Activated CD4-positive, alpha-beta T cell treated with anti-CD3 and anti-CD28 coated beads, Interleukin-2, amount 10 ng/mL, durations not matched to agents 24 days and 14 days (primary cell): Measurements from ENCODE around the gene SYNJ2BP. TPM values are rescaled to one million over a fixed set of nuclear protein-coding genes. Genes with fewer than 3 reads are reported as not detected.
"Not testable (repeated sequence)": the region's sequence is repeated elsewhere in the genome, so short reads cannot be mapped to it uniquely, and the experiment has no call there.

Experiments
- DNase-seq: peaks from one replicate; pipeline ENCODE4 v3.0.0; 2022
- H3K27ac Mint-ChIP-seq: one replicate; pipeline ENCODE4 v1.8.0; 2022; ENCODE audit warnings: mild to moderate bottlenecking, mixed read lengths
- H3K27me3 Mint-ChIP-seq: one replicate; pipeline ENCODE4 v1.8.0; 2022; ENCODE audit warnings: mixed read lengths
- H3K36me3 Mint-ChIP-seq: one replicate; pipeline ENCODE4 v1.8.0; 2022; ENCODE audit warnings: low read depth, mild to moderate bottlenecking, mixed read lengths
- H3K4me1 Mint-ChIP-seq: one replicate; pipeline ENCODE4 v1.8.0; 2021; ENCODE audit warnings: mixed read lengths
- H3K4me3 Mint-ChIP-seq: one replicate; pipeline ENCODE4 v1.8.0; 2022; ENCODE audit warnings: mild to moderate bottlenecking, moderate library complexity, mixed read lengths
- H3K9me3 Mint-ChIP-seq: one replicate; pipeline ENCODE4 v1.8.0; 2021; ENCODE audit warnings: mixed read lengths
- intact Hi-C: fragments of 100-400 bp; cut with micrococcal nuclease; formaldehyde crosslinking; loops from one replicate; pipeline ENCODE4 v1.15.1; 2023
- total RNA-seq: library from RNA; stranded (reverse); gene quantifications from 2 replicates; pipeline ENCODE4 v1.2.3, GENCODE V29; 2022

Gene SYNJ2BP, protein sequence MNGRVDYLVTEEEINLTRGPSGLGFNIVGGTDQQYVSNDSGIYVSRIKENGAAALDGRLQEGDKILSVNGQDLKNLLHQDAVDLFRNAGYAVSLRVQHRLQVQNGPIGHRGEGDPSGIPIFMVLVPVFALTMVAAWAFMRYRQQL
- 2.2 and 2.5 TPM in 2 replicates for total RNA-seq

DNA sequence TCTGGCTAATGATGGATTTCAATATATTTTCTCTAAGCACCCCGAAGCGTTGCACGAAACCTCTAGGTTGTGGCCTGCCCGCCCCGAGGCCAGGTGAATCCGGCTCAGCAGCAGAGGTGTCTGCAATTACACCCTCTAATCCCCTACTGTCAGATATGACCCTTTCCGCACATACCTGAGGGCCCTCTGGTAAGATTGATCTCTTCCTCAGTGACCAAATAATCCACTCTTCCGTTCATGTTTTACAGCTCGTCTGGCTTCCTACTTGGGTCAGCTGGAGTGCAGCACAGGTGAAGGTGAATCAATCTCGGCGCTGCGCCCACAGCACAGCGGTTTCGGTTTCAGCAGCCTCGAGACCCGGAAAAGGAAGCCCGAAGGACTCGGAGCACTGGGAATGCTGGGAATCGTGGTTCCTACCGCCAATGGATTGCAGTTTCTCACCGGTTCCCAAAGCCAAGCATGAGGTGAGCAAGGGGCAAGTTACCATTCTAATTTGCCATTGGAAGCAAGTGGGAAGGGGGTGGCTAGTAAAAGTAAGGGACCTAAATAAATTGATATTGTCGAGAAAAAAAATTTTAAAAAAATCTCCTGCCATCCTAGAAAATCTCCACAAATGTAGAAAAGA, at the start of gene SYNJ2BP:
TSS of gene SYNJ2BP (minus strand) at position 366 of the 625 bp plus-strand sequence. CDS start at position 239, 127 bp downstream.
- H3K4me1 Mint-ChIP-seq = peaks cover 15% of the 10 kb centered on the region
- DNase-seq = peak; percentile 83
- H3K27me3 Mint-ChIP-seq = peaks cover under 1% of the 10 kb centered on the region
- H3K27ac Mint-ChIP-seq = peak within 1 kb of the TSS; percentile 23
- intact Hi-C loops = no loop called here
- peak within 1 kb of the TSS; percentile 89 for H3K4me3 Mint-ChIP-seq
- H3K9me3 Mint-ChIP-seq = no peaks in the 10 kb centered on the region
- H3K36me3 Mint-ChIP-seq = no peaks in the 10 kb centered on the region

DNA sequence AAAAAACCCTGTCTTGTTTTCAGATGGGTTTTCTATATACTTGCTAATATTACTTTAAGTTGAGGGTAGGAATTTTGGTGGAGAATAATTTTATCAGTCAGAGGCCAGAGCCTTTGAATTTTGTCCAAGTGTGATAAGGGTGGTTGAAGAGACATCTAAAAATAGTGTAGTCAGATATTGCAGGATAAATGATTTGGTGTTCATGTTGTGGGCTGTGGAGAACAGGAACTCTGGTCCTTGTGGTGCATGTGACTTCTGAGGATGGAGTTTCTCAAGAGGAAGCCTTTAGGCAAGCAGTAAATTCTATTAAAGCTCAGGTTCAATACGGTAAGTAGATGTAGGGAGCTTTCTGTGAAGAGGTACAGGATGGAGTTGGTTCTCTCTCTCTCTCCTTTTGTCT, 37.8 kb upstream of the SYNJ2BP start:
- Mint-ChIP-seq H3K27ac (no peak overlapping the region), H3K27me3 (peaks cover 10% of the 10 kb centered on the region), H3K4me3 (no peak overlapping the region), H3K9me3 (peaks cover 3% of the 10 kb centered on the region), H3K4me1 (no peaks in the 10 kb centered on the region), H3K36me3 (no peaks in the 10 kb centered on the region)
- DNase-seq = no peak
- intact Hi-C loops = no loop called here

DNA sequence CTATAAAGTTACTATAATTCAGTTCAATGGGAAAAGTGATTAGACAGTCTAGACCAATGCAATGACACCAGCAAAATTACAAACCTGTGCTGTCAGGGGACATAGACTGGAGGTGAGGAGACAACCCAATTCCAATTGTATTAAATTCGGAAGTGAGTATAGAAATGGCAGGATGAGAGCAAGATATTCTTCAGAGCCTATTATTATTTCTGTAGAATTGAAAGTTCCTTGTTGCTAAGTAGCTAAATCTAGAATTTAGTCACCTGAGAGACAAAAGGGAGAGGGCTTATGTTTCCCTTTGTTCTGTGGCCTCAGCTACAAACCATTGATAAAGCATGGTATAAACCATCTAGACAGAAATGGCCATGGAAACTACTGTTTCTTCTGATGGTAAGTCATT, 35.0 kb upstream of the SYNJ2BP start, which contains the start of gene ADAM21:
TSS of gene ADAM21 (plus strand) at position 301 of the 400 bp plus-strand sequence. CDS start 5,326 bp downstream, outside the sequence.
- Mint-ChIP-seq H3K4me1 (no peaks in the 10 kb centered on the region), H3K27ac (no peak within 1 kb of the TSS), H3K4me3 (no peak within 1 kb of the TSS), H3K27me3 (peaks cover 6% of the 10 kb centered on the region), H3K36me3 (no peaks in the 10 kb centered on the region), H3K9me3 (peaks cover 3% of the 10 kb centered on the region)
- DNase-seq = no peak
- intact Hi-C loops = no loop called here

DNA sequence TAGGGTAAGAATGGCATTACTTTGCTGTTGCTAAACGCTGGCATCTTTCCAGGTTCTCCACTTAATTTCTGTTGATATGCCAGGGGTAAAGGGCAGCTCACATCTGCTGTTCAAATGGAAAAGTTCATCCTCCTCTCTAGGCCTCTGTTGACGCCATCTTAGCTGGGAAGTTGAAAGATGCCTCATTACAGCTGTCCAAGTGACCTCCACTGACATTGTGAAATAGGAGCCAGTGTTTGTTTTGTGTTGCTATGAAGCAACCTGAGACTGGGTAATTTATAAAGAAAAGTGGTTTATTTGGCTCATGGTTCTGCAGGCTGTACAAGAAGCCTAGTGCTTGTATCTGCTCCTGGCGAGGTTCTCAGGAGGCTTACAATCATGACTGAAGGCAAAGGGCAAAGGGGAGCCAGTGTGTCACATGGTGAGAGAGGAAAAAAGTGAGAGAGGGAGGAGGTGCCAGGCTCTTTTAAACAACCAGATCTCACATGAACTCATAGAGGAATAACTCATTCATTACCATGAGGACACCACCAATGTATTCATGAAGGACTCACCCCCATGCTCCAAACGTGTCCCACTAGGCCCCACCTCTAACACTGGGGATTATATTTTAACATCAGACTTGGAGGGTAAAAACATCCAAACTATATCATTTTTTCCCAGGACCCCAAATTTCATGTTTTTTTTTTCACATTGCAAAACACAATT, 31.9 kb upstream of the SYNJ2BP start:
- Mint-ChIP-seq H3K36me3 (no peaks in the 10 kb centered on the region), H3K4me1 (no peaks in the 10 kb centered on the region), H3K27ac (no peak overlapping the region), H3K27me3 (peaks cover 3% of the 10 kb centered on the region), H3K4me3 (no peak overlapping the region), H3K9me3 (peaks cover 3% of the 10 kb centered on the region)
- intact Hi-C loops = no loop called here
- no peak for DNase-seq

DNA sequence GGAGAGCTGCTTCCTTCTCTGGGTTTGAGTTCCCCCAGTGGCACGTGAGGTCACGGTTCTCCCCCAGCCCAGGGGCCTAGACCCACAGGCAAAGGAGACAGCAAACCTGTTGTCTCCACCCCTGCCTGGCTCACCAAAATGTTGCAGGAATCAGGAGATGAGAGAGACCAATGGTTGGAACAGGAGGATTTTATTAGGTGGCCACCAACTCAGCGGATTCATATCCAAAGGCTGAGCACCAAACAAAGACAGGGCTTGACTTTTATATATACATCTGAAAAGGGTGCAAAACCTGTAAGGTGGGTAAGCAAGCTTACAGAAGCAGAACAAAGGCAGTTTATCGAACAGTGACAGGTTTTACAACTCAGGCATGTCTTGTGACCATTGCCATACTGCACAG, 25.9 kb upstream of the SYNJ2BP start:
- Mint-ChIP-seq H3K4me3 (no peak overlapping the region), H3K27me3 (no peaks in the 10 kb centered on the region), H3K4me1 (no peaks in the 10 kb centered on the region), H3K27ac (no peak overlapping the region), H3K9me3 (peaks cover 12% of the 10 kb centered on the region), H3K36me3 (no peaks in the 10 kb centered on the region)
- DNase-seq = no peak
- intact Hi-C loops = no loop called here

DNA sequence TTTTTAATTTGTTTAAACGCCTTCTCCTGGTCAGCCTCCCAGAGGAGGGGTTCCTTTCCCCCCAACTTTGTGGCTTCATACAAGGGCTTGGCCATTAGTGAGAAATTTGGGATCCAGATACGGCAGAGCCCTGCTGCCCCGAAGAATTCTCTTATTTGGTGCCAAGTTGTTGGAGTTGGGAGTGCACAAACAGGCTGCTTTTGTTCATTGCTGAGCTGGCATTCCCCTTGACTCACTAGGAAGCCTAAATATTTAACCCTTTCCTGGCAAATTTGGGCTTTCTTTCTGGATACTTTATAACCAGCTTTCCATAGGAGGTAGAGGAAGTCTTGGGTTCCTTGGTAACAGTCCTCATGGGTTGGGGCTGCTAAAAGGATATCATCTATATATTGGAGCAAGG, 24.8 kb upstream of the SYNJ2BP start:
- Mint-ChIP-seq H3K27ac (no peak overlapping the region), H3K4me3 (no peak overlapping the region), H3K36me3 (no peaks in the 10 kb centered on the region), H3K27me3 (no peaks in the 10 kb centered on the region), H3K9me3 (peaks cover 12% of the 10 kb centered on the region), H3K4me1 (no peaks in the 10 kb centered on the region)
- no peak for DNase-seq
- intact Hi-C loops = no loop called here

DNA sequence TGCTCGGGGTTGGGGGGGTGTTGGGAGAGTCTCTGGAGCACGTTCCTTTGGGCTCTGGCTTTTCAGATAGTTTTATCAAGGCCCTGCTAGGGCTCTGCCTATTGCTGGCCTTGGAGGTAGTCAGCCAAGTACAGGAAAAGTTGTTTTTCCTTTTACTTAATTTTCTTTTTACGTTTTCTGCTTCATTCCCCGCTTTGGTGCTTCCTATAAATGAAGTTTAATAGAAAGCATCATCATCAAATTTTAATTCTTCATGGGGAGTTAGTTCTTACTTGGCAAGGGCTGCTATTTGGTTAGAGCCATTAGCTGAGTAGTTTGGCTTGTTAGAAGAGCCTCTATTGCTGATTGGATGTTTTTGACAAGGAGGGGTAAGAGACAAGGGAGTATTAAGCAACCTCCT, 20.0 kb upstream of the SYNJ2BP start:
- H3K4me1 Mint-ChIP-seq = no peaks in the 10 kb centered on the region
- H3K36me3 Mint-ChIP-seq = no peaks in the 10 kb centered on the region
- no peak overlapping the region for H3K27ac Mint-ChIP-seq
- intact Hi-C loops = no loop called here
- H3K9me3 Mint-ChIP-seq = peaks cover 31% of the 10 kb centered on the region
- no peak overlapping the region for H3K4me3 Mint-ChIP-seq
- no peaks in the 10 kb centered on the region for H3K27me3 Mint-ChIP-seq
- DNase-seq = no peak

DNA sequence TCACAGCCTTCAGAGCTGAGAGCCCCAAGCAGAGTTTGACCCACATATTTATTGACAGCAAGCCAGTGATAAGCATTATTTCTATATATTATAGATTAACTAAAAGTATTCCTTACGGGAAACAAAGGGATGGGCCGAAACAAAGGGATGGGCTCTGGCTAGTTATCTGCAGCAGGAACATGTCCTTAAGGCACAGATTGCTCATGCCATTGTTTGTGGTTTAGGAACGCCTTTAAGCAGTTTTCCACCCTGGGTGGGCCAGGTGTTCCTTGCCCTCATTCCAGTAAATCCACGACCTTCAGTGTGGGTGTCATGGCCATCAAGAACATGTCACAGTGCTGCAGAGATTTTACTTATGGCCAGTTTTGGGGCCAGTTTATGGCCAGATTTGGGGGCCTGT, 9.7 kb upstream of the SYNJ2BP start:
- H3K27me3 Mint-ChIP-seq, H3K4me3 Mint-ChIP-seq, intact Hi-C loops: not testable (repeated sequence)

DNA sequence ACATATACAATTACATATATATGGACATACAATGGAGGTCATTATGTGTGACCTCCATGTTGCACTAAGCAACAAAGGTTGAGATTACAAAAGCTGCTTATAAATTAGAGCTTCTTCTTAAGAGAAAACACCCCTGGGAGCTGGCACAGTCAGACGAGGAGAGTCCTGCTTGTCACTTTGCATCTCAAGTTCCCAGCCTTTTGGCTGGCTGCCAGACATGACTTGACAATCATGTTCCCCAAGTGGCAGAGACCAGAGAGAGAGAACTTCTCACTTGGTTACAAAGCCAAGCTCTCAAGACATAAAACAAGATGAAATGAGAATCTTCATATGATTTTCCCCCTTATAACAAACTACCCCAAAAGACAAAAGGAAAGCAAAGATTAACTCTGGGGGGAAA, 8.5 kb upstream of the SYNJ2BP start:
- Mint-ChIP-seq H3K27ac (no peak overlapping the region), H3K4me1 (no peaks in the 10 kb centered on the region), H3K27me3 (peaks cover 6% of the 10 kb centered on the region), H3K4me3 (no peak overlapping the region), H3K9me3 (peaks cover 7% of the 10 kb centered on the region), H3K36me3 (no peaks in the 10 kb centered on the region)
- DNase-seq = no peak
- intact Hi-C loops = no loop called here

More for the DNA sequence above, 9.7 kb upstream of the SYNJ2BP start:
- H3K9me3 Mint-ChIP-seq = peaks cover 11% of the 10 kb centered on the region
- H3K27ac Mint-ChIP-seq, H3K4me1 Mint-ChIP-seq, H3K36me3 Mint-ChIP-seq, DNase-seq: not testable (repeated sequence)

DNA sequence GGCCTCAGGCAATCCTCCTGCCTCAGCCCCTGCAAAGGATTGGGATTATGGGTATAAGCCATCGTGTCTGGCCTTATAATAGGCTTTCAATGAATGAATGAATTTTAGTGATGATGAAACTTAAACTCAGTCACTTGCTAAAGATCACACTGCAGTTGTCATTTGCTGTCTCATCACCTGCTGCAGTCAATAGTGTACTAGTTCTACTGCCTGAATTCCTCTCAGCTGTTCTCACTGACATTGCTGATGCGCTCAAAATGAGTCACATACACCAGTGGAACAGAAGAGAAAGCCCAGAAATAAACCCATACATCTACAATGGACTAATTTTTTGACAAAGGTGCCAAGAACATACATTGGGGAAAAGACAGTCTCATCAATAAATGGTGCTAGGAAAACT, 5.6 kb upstream of the SYNJ2BP start:
- H3K4me1 Mint-ChIP-seq = no peaks in the 10 kb centered on the region
- H3K27me3 Mint-ChIP-seq = peaks cover 5% of the 10 kb centered on the region
- no peaks in the 10 kb centered on the region for H3K36me3 Mint-ChIP-seq
- intact Hi-C loops = no loop called here
- no peak overlapping the region for H3K4me3 Mint-ChIP-seq
- DNase-seq = no peak
- no peaks in the 10 kb centered on the region for H3K9me3 Mint-ChIP-seq
- H3K27ac Mint-ChIP-seq = no peak overlapping the region

DNA sequence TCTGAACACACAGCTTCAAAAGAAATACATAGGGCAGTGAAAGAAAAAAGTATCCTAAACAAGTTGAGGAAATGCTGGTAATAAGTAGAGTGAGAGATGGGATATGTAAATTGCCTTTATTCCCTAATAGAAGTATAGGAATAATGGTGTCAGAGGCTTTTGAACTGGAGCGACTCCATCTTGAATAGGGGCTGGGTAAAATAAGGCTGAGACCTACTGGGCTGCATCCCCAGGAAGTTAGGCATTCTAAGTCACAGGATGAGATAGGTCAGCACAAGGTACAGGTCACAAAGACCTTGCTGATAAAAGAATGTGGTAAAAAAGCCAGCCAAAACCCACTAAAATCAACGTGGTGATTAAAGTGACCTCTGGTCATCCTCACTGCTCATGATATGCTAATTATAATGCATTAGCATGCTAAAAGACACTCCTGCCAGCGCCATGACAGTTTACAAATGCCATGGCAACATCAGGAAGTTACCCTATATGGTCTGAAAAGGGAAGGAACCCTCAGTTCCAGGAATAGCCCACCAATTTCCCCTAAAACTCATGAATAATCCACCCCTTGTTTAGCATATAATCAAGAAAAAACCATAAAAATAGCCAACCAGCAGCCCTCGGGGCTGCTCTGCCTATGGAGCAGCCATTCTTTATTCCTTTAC, 2.5 kb upstream of the SYNJ2BP start:
- H3K27ac Mint-ChIP-seq, H3K9me3 Mint-ChIP-seq, DNase-seq, H3K36me3 Mint-ChIP-seq, intact Hi-C loops, H3K27me3 Mint-ChIP-seq, H3K4me3 Mint-ChIP-seq: not testable (repeated sequence)
- peaks cover 15% of the 10 kb centered on the region for H3K4me1 Mint-ChIP-seq

DNA sequence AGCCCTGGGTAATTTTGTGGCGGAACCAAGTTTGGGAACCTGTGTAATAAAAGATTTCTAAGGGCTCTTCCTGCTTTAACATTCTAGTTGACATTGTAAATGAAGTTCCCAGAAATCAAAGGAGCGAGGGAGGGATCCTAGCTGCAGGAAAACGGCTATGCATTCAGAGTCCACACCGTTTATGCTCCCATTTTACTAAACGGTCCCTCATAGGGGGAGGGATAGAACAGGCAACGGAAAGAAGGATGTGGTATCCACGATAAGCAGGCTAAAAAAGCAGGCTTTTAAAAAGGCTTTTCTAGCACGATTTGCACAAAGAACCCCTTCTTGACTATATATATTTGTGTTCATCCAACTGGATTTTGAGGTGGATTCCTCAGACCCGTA, 559 bp downstream of the SYNJ2BP start:
- Mint-ChIP-seq H3K4me3 (peak overlapping the region; percentile 89), H3K27me3 (no peaks in the 10 kb centered on the region), H3K4me1 (peaks cover 15% of the 10 kb centered on the region), H3K36me3 (no peaks in the 10 kb centered on the region), H3K9me3 (no peaks in the 10 kb centered on the region), H3K27ac (no peak overlapping the region)
- no peak for DNase-seq
- intact Hi-C loops = no loop called here

DNA sequence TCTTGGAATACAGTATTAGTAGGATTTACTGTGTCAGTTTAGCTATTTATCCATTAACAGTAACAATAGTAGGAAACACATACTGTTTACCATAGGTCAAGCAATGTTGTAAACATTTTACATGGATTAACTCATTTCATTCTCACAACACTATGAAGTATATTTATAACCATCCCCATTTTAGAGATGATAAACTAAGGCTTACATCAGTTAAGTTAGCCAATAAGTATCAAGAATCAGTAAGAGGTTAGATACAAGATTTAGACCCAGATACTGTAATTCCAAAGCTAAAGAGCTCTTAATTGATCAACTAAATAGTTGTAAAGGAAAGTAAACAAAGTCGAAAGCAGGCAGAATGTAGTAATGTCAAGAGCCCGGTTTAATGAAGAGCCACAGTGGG, 1.1 kb downstream of the SYNJ2BP start:
- Mint-ChIP-seq H3K27me3 (no peaks in the 10 kb centered on the region), H3K4me3 (peak overlapping the region; percentile 79), H3K36me3 (no peaks in the 10 kb centered on the region), H3K4me1 (peaks cover 15% of the 10 kb centered on the region), H3K9me3 (no peaks in the 10 kb centered on the region), H3K27ac (no peak overlapping the region)
- intact Hi-C loops = no loop called here
- DNase-seq = no peak

DNA sequence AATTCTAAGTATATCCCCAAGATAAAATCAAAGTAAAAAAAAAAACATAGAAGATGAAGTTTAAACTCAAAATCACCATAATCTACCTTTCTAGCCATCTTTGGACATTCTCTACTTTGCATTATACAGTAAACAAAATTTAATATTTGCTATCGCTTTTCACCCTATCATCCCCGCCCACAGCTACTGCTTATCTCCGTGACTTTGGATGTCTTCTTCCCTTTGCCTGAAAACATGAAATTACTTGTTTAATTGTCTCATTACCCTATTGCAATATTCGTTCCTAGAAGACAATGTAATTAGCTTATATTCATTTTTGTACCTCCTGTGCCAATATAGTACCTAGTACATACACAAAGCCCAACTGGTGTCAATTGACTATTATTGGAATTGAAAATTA, 9.3 kb downstream of the SYNJ2BP start:
- H3K4me3 Mint-ChIP-seq = no peak overlapping the region
- no peaks in the 10 kb centered on the region for H3K9me3 Mint-ChIP-seq
- no peaks in the 10 kb centered on the region for H3K27me3 Mint-ChIP-seq
- DNase-seq = no peak
- no peaks in the 10 kb centered on the region for H3K4me1 Mint-ChIP-seq
- no peak overlapping the region for H3K27ac Mint-ChIP-seq
- intact Hi-C loops = no loop called here
- H3K36me3 Mint-ChIP-seq = no peaks in the 10 kb centered on the region
